Adrenal gland (tissue), 5 donors: ENCODE measurements around the gene CARD16.

Experiments
- CTCF ChIP-seq, 6 experiments: fragments of 450-650 bp in 4 of 6; fragments of 200-600 bp in 2 of 6; sonication (generic) in 1 of 6; IDR thresholded peaks; 1 replicate in 5 of 6; 2 replicates in 1 of 6; pipeline versions ENCODE4 v1.5.1 to v1.8.0; 2016 to 2021; ENCODE audit warnings: antibody characterized with exemption in 6 of 6, mild to moderate bottlenecking in 2 of 6, moderate library complexity in 1 of 6
- POLR2A ChIP-seq, 2 donors: fragments of 450-650 bp; IDR thresholded peaks; one replicate each; pipeline ENCODE4 v1.6.1; 2017; ENCODE audit warnings: antibody characterized with exemption in 2 of 2, mild to moderate bottlenecking in 2 of 2, moderate library complexity in 1 of 2
- donor health status: DM: no; HTN: no; CAD: no.

GRCh38 chr11:105074166-105074530 lies 29.0 kb upstream of the CARD16 start:
- no peak for TF ChIP-seq CTCF (IDR thresholded peaks at IDR 0.05)
- TF ChIP-seq POLR2A (IDR thresholded peaks at IDR 0.05), result no peak
